Thoracic aorta (tissue), 2 donors: ENCODE results near the gene PROS1. TPM values are rescaled to one million over a fixed set of nuclear protein-coding genes. Genes with fewer than 3 reads are reported as not detected.

Experiments used
- ATAC-seq: fragments of 150-250 bp; one replicate; pipeline ENCODE4 v1.8.0; 2017; ENCODE audit warnings: low read depth; ENCODE audit not compliant: insufficient number of reproducible peaks, low FRiP score
- DNase-seq: peaks from one replicate; pipeline ENCODE4 v3.0.0-alpha.2; 2020; ENCODE audit warnings: low spot score
- H3K27ac ChIP-seq, 2 donors: fragments of 200-600 bp; sonication (generic); 1 replicate in 1 of 2; 2 replicates in 1 of 2; pipeline ENCODE4 v1.5.1; 2016; ENCODE audit warnings: mild to moderate bottlenecking in 2 of 2, moderate library complexity in 2 of 2
- H3K27me3 ChIP-seq: fragments of 200-600 bp; sonication (generic); replicated peaks from 2 replicates; pipeline ENCODE4 v1.6.0; 2016; ENCODE audit warnings: mild to moderate bottlenecking; ENCODE audit not compliant: insufficient read depth
- H3K36me3 ChIP-seq: fragments of 200-600 bp; sonication (generic); one replicate; pipeline ENCODE4 v1.5.1; 2016
- H3K4me1 ChIP-seq, 2 donors: fragments of 200-600 bp; sonication (generic); 1 replicate in 1 of 2; 2 replicates in 1 of 2; pipeline versions ENCODE4 v1.5.1 to v1.6.0; 2016; ENCODE audit warnings: low read depth in 2 of 2, mild to moderate bottlenecking in 1 of 2; ENCODE audit not compliant: control insufficient read depth in 1 of 2
- H3K4me3 ChIP-seq: fragments of 200-600 bp; sonication (generic); 2 replicates; pipeline ENCODE4 v1.5.1; 2016; ENCODE audit warnings: mild to moderate bottlenecking
- H3K9me3 ChIP-seq: fragments of 200-600 bp; sonication (generic); 2 replicates; pipeline ENCODE4 v1.5.1; 2016
- total RNA-seq, 2 donors: library from RNA; depleted of rRNA; stranded (reverse); fragments of >200 nt; gene quantifications; one replicate each; pipeline versions ENCODE4 v1.1.0 to v1.2.3, GENCODE V29; 2016
- TF ChIP-seq, protein P1 (sequence below): fragments of 200-600 bp; sonication (generic); IDR thresholded peaks from one replicate; pipeline ENCODE4 v1.5.1; 2019; ENCODE audit warnings: antibody characterized with exemption

Gene PROS1
- total RNA-seq, 2 donors from 2014 or later = 122 to 180 TPM

DNA sequence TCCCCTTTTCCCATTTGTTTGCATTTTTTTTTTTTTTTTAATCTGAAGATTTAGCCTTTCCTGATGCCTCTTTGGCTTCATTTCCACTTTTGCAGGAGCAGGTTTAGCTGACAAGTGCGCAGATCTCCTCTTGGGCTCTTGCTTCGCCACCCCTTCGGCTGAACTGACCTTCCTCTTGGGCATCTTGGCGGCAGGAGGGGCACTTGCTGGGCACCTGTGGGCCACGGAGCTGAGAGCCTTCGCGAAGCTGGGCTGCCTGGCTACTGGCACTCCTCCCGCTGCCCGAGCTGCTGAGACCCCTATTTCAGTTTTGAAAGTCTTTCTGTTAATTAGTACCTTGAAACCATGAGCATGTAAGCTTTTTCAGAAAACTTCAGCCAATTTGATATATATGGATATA, 15.1 kb upstream of the PROS1 start:
- TF ChIP-seq, protein P1, sequence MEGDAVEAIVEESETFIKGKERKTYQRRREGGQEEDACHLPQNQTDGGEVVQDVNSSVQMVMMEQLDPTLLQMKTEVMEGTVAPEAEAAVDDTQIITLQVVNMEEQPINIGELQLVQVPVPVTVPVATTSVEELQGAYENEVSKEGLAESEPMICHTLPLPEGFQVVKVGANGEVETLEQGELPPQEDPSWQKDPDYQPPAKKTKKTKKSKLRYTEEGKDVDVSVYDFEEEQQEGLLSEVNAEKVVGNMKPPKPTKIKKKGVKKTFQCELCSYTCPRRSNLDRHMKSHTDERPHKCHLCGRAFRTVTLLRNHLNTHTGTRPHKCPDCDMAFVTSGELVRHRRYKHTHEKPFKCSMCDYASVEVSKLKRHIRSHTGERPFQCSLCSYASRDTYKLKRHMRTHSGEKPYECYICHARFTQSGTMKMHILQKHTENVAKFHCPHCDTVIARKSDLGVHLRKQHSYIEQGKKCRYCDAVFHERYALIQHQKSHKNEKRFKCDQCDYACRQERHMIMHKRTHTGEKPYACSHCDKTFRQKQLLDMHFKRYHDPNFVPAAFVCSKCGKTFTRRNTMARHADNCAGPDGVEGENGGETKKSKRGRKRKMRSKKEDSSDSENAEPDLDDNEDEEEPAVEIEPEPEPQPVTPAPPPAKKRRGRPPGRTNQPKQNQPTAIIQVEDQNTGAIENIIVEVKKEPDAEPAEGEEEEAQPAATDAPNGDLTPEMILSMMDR = no peak
- no peaks in the 10 kb centered on the region for H3K27me3 ChIP-seq
- H3K36me3 ChIP-seq = no peaks in the 10 kb centered on the region
- no peak overlapping the region for H3K4me3 ChIP-seq
- no peak for DNase-seq
- no peak overlapping the region for H3K27ac ChIP-seq
- H3K4me1 ChIP-seq = peaks cover 0 to 5% of the 10 kb centered on the region in 2 donors
- ATAC-seq = no peak
- H3K9me3 ChIP-seq = no peaks in the 10 kb centered on the region

DNA sequence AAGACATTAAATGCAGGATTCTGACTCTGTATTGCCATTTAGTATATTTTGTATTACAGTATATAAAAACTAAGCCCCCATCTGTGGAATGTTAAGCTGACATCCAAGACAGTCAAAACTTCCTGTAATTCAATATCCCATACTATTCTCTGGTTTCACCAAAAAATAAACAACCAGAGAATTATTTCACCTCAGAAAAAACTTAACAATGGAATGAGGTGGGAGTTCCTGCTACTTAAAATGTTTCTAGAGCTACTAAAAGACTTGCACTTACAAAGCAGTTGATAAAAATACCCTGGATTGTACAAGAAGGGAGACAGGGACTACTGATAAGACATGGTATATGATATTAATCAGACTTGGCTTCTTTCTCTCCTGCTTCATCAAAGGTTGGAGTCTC, 14.6 kb upstream of the PROS1 start:
- Histone ChIP-seq H3K27me3 (no peaks in the 10 kb centered on the region), H3K9me3 (no peaks in the 10 kb centered on the region), H3K4me3 (no peak overlapping the region), H3K27ac (no peak overlapping the region), H3K4me1 (peaks cover 0 to 5% of the 10 kb centered on the region in 2 donors), H3K36me3 (no peaks in the 10 kb centered on the region)
- no peak for DNase-seq
- no peak for ATAC-seq
- TF ChIP-seq, protein P1 = no peak

GRCh38 chr3:93984618-93985017, 10.9 kb upstream of the PROS1 start:
- TF ChIP-seq, protein P1 = no peak
- H3K9me3 ChIP-seq = no peaks in the 10 kb centered on the region
- H3K4me1 ChIP-seq = peaks cover 10 to 12% of the 10 kb centered on the region in 2 donors
- ATAC-seq (no peak), DNase-seq (no peak)
- H3K36me3 ChIP-seq = no peaks in the 10 kb centered on the region
- H3K27ac ChIP-seq = no peak overlapping the region
- H3K4me3 ChIP-seq = no peak overlapping the region
- H3K27me3 ChIP-seq = no peaks in the 10 kb centered on the region

- Histone ChIP-seq H3K27me3 (no peaks in the 10 kb centered on the region), H3K27ac (no peak overlapping the region), H3K9me3 (no peaks in the 10 kb centered on the region), H3K36me3 (no peaks in the 10 kb centered on the region), H3K4me3 (no peak overlapping the region), H3K4me1 (peaks cover 12 to 16% of the 10 kb centered on the region in 2 donors)
- ATAC-seq (no peak), DNase-seq (no peak)
- TF ChIP-seq, protein P1 = no peak
Observed at GRCh38 chr3:93983408-93983807, 9.7 kb upstream of the PROS1 start.

DNA sequence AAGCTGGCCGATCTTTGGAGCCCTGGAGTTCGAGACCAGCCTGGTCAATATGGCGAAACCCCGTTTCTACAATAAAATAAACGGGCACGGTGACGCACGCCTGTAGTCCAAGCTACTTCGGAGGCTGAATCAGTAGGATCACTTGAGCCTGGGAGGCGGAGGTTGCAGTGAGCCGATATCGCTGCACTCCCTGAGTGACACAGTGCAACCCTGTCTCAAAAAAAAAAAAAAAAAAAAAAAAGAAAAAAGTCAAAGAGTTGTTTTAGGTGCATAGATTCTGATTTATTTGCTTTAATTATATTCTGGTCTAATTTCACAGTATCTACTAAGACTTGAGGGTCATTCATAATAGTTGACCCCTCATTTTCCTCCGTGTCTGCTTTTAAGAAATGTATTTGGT, 8.0 kb upstream of the PROS1 start:
- peaks cover 9 to 16% of the 10 kb centered on the region in 2 donors for H3K4me1 ChIP-seq
- H3K27me3 ChIP-seq = no peaks in the 10 kb centered on the region
- DNase-seq = no peak
- no peaks in the 10 kb centered on the region for H3K36me3 ChIP-seq
- no peak overlapping the region for H3K4me3 ChIP-seq
- H3K27ac ChIP-seq = no peak overlapping the region
- ATAC-seq = no peak
- TF ChIP-seq, protein P1 = no peak
- no peaks in the 10 kb centered on the region for H3K9me3 ChIP-seq
